NCI-H2171 (cell line): ENCODE data around the gene ZNF804B.

ENCODE experiments used
- DNase-seq: peaks from one replicate; lab custom pipeline; 2025; lab: John Stamatoyannopoulos, UW

Gene ZNF804B

DNA sequence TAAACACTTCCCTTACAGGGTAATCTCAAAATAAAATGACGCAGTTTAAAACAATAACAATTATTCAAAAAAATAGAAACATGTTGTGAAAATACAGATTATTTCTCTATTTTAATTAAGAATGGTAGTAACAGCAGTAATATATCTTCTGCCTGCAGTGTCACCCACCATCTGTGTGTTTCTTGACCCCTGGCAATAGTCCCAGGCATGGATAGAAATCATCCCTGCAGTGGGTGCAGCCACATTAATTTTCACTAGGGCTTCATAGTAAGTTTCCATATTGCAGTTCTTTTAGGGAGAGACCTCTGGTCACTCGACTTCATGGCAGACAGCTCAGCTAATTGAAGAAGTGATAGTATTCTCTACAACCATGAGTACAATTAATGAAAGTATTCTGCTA, 506.1 kb downstream of the ZNF804B start:
- no peak for DNase-seq

DNA sequence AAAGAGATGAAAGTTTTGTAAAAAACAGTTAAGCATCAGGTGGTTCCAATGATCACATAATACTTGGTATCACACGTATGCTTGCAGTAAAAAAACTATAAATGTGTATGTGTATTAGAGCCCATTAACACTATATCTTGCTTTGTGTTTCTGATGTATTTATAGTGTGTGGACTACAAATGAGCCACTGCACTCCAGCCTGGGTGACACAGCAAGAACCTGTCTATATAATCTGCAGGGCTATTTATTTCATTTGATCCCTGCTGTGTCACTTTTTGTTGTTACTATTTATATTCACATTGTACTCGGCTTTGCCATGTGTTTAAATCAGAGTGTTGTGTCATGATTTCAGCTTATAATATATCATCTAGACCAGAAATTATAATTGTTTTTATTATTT, 523.8 kb downstream of the ZNF804B start:
- no peak for DNase-seq

DNA sequence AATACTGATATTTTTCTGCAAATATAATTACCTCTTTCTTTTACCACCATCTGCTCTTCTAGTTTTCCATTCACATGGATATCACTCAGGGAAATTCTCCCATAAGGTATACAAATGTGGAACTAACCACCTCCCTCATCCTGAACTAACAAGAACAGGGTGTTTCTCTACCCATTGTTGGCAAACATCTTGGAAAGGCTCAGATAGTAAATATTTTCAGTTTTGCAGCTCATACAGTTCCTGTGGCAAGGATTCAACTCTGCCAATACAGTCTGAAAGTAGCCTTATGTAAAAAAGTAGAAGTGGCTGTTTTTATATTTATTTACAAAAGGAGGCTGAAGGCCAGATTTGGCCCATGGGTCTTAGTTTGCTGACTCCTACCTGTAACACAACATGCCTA, 549.0 kb downstream of the ZNF804B start:
- no peak for DNase-seq

DNA sequence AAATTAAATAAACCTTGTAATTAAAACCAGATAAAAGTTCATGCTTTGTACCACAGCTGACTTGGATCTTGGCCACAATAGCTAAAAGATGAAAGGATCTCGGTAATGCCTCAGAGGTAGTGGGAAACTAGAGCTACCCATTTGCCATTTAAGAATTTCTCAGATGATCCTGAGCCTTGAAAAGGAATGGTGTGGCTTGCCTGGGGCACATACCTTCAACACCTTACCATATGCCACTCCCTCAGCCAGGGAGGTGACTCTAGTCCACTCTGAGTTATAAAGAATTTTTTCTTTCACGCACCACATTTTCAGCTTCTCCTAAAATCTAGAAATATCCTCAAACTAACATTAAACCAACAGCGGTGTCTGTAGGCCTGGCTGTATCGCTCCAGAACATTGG, 552.4 kb downstream of the ZNF804B start:
- no peak for DNase-seq

GRCh38 chr7:89312551-89312950, 553.1 kb downstream of the ZNF804B start:
- DNase-seq = no peak

GRCh38 chr7:89316584-89317251, 557.2 kb downstream of the ZNF804B start:
- DNase-seq = no peak

- no peak for DNase-seq
Observed at GRCh38 chr7:89332026-89332425, 572.5 kb downstream of the ZNF804B start.

DNA sequence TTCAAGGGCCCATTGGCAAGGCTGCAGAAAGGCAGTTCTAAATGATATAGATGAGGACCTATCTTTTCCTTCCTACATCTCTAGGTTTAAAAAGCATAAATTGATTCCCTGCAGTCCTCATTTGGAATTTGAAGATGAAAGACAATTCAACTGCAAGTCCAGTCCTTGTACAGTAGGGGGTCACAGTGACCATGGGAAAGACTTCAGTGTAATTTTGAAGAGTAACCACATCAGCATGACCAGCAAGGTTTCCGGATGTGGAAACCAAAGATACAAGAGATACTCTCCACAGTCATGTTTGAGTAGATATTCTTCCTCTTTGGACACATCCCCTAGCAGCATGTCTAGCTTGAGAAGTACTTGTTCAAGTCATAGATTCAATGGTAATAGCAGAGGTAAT, 575.3 kb downstream of the ZNF804B start:
- DNase-seq = no peak

- DNase-seq = no peak
Observed at GRCh38 chr7:89335490-89335889, 576.0 kb downstream of the ZNF804B start.

DNA sequence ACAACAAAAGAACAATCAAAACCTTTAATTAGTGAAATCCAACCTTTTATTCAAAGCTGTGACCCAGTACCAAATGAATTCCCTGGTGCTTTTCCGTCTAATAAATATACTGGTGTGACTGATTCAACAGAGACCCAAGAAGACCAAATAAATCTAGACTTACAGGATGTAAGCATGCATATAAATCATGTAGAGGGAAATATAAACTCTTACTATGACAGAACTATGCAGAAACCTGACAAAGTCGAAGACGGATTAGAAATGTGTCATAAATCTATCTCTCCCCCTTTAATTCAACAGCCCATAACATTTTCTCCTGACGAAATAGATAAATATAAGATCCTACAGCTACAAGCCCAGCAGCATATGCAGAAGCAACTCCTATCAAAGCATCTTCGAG, 576.6 kb downstream of the ZNF804B start:
- DNase-seq = no peak

DNA sequence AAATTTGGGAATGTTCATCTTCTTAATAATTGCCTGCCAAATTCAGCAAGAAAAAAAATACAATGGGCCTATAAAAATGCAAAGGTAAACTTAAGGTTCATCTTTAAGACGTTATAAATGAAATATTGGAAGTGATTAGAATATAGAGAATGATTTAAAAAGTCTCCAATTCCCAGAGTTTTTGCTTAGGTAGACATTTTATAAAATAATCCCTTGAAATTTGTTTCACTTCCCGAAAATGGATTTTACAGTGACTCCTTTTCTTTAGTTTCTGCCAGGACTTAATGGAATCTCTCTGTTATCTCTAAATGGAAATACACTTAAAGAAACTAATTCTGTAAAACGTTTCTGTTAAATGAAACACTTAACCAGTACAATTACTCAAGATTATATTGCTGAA, 580.2 kb downstream of the ZNF804B start:
- DNase-seq = no peak

DNA sequence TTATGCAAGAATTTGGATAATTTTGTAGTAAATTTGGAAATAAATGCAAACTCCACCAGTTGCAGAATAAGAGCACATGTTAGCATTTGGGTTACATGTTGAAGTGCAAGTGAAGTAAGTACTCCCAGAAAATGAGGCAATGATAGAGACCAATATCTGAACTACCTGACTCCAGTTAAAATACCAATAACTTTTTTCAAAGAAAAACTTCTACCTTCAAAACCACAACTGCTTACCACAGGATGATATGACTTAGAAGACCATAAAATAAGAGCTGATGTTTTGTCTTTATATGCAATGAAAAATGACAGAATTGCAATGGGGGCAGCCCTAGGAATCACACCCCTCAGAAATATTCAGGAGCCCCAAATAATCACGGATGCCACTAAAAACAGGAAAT, 597.6 kb downstream of the ZNF804B start:
- no peak for DNase-seq

DNA sequence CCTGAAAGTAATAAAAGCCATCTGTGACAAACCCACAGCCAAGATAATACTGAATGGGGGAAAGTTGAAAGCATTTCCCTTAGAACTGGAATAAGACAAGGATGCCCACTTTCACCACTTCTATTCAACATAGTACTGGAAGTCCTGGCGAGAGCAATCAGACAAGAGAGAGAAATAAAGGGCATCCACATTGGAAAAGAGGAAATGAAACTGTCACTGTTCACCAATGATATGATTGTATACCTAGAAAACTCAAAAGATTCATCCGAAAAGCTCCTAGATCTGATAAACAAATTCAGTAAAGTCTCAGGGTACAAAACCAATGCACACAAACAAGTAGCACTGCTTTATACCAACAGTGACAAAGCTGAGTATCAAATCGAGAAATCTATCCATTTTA, 617.7 kb downstream of the ZNF804B start:
- DNase-seq = no peak

GRCh38 chr7:89385411-89385810, 625.9 kb downstream of the ZNF804B start:
- no peak for DNase-seq
